Measurements from ENCODE around the gene WDR73. TPM values are rescaled to one million over a fixed set of nuclear protein-coding genes. Genes with fewer than 3 reads are reported as not detected.

WDR73 gene
- polyA plus RNA-seq, 2 of the 4 experiments (the other 2 are of a cell fraction), result 41.0 to 44.7 TPM

GRCh38 chr15:84591815-84592214, 62.3 kb downstream of the WDR73 start:
- no peak overlapping the region for H3K27ac ChIP-seq
- DNase-seq (ENCODE audit: low read depth in 1 of 2, low spot score in 1 of 2), result no peak
- WGBS (ENCODE audit: missing lambda C conversion rate), result 94% methylated on average over 1 of the region's 1 CpG
- peaks cover 9% of the 10 kb centered on the region; the same call in 2 of the 3 replicates for H3K4me1 ChIP-seq
- H3K4me3 ChIP-seq, result no peak overlapping the region
- no peak for ATAC-seq
- peaks cover 8% of the 10 kb centered on the region; the same call in 2 of the 3 replicates for H3K9me3 ChIP-seq
- no peak for FAIRE-seq
- ChIA-PET POLR2A (interaction anchor here (0.7 kb wide), 1 partner anchor 348 kb away, joined by 3 read pairs; no protein-coding TSS in a partner anchor), CTCF (interaction anchor here (1.1 to 11.6 kb wide), 5 partner anchors 8 to 577 kb away, joined by 3 to 162 read pairs (median 5); partner anchors contain the start of gene ZSCAN2)
- no peak overlapping the region for H3K4me2 ChIP-seq
- TF ChIP-seq ELK1 (IDR thresholded peaks at IDR 0.05; ENCODE audit: low read depth, low read length) (no peak), CHD2 (IDR thresholded peaks at IDR 0.05; ENCODE audit: low read length, partially characterized antibody) (no peak), NR3C1 (IDR thresholded peaks at IDR 0.05) (no peak), EP300 (IDR thresholded peaks at IDR 0.05) (no peak), BCL3 (IDR thresholded peaks at IDR 0.05) (no peak), HEYL (CRISPR knock-in tag; IDR thresholded peaks at IDR 0.05) (no peak), REST (IDR thresholded peaks at IDR 0.05) (no peak), MAFK (IDR thresholded peaks at IDR 0.05; ENCODE audit: partially characterized antibody) (no peak), SMC3 (IDR thresholded peaks at IDR 0.05) (no peak), CEBPB (IDR thresholded peaks at IDR 0.05) (no peak), NPAS2 (CRISPR knock-in tag; IDR thresholded peaks at IDR 0.05; ENCODE audit: borderline replicate concordance) (no peak), ZNF302 (CRISPR knock-in tag; IDR thresholded peaks at IDR 0.05) (no peak), HOXB5 (CRISPR knock-in tag; IDR thresholded peaks at IDR 0.05) (no peak), BHLHE40 (IDR thresholded peaks at IDR 0.05; ENCODE audit: low read depth, low read length) (no peak), RCOR1 (IDR thresholded peaks at IDR 0.05; ENCODE audit: low read depth, low read length) (no peak), RARB (CRISPR knock-in tag; IDR thresholded peaks at IDR 0.05) (no peak)
- TF ChIP-seq, protein P1, sequence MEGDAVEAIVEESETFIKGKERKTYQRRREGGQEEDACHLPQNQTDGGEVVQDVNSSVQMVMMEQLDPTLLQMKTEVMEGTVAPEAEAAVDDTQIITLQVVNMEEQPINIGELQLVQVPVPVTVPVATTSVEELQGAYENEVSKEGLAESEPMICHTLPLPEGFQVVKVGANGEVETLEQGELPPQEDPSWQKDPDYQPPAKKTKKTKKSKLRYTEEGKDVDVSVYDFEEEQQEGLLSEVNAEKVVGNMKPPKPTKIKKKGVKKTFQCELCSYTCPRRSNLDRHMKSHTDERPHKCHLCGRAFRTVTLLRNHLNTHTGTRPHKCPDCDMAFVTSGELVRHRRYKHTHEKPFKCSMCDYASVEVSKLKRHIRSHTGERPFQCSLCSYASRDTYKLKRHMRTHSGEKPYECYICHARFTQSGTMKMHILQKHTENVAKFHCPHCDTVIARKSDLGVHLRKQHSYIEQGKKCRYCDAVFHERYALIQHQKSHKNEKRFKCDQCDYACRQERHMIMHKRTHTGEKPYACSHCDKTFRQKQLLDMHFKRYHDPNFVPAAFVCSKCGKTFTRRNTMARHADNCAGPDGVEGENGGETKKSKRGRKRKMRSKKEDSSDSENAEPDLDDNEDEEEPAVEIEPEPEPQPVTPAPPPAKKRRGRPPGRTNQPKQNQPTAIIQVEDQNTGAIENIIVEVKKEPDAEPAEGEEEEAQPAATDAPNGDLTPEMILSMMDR (IDR thresholded peaks at IDR 0.05), result no peak
- TF ChIP-seq, protein P2, sequence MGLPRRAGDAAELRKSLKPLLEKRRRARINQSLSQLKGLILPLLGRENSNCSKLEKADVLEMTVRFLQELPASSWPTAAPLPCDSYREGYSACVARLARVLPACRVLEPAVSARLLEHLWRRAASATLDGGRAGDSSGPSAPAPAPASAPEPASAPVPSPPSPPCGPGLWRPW (IDR thresholded peaks at IDR 0.05), result no peak

- POLR2A ChIA-PET, result interaction anchor here (1.3 kb wide), 1 partner anchor 10 kb away, joined by 3 read pairs; no protein-coding TSS in a partner anchor
- no peak overlapping the region for H3K4me2 ChIP-seq
- no peak overlapping the region for H3K4me3 ChIP-seq
- 60% methylated on average over 2 of the region's 2 CpGs for WGBS (ENCODE audit: missing lambda C conversion rate)
- H3K4me1 ChIP-seq, result peaks cover 9% of the 10 kb centered on the region; the same call in 2 of the 3 replicates
- no peak overlapping the region for H3K27ac ChIP-seq
- ATAC-seq, result no peak
- H3K9me3 ChIP-seq, result peaks cover 8% of the 10 kb centered on the region; the same call in 2 of the 3 replicates
- DNase-seq (ENCODE audit: low read depth in 1 of 2, low spot score in 1 of 2), result no peak
- CTCF ChIA-PET, result interaction anchor here (1.1 to 11.6 kb wide), 4 partner anchors 9 to 578 kb away, joined by 3 to 162 read pairs (median 15); partner anchors contain the start of gene ZSCAN2
- no peak for FAIRE-seq
- TF ChIP-seq HDAC2 (IDR thresholded peaks at IDR 0.05) (no peak), FOSL2 (IDR thresholded peaks at IDR 0.05) (no peak), FOSL2 (CRISPR knock-in tag; IDR thresholded peaks at IDR 0.05) (no peak), HOXB13 (CRISPR knock-in tag; IDR thresholded peaks at IDR 0.05; ENCODE audit: low read depth) (no peak), ZNF302 (CRISPR knock-in tag; IDR thresholded peaks at IDR 0.05) (no peak), HEYL (CRISPR knock-in tag; IDR thresholded peaks at IDR 0.05) (no peak), CEBPB (IDR thresholded peaks at IDR 0.05) (no peak), MAZ (IDR thresholded peaks at IDR 0.05; ENCODE audit: borderline replicate concordance, low read depth, low read length) (no peak), NFE2L2 (conservative IDR thresholded peaks at IDR 0.05; ENCODE audit: low read length) (no peak), RCOR1 (IDR thresholded peaks at IDR 0.05; ENCODE audit: low read depth, low read length) (no peak)
- TF ChIP-seq, protein P3, sequence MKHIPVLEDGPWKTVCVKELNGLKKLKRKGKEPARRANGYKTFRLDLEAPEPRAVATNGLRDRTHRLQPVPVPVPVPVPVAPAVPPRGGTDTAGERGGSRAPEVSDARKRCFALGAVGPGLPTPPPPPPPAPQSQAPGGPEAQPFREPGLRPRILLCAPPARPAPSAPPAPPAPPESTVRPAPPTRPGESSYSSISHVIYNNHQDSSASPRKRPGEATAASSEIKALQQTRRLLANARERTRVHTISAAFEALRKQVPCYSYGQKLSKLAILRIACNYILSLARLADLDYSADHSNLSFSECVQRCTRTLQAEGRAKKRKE (CRISPR knock-in tag; IDR thresholded peaks at IDR 0.05; ENCODE audit: low read depth), result no peak
- TF ChIP-seq, protein P2 (IDR thresholded peaks at IDR 0.05), result no peak
- TF ChIP-seq, protein P1 (IDR thresholded peaks at IDR 0.05), result no peak
Measured at GRCh38 chr15:84590406-84590805, 63.7 kb downstream of the WDR73 start.
